ENCODE measurements around the gene SMPD3.

GRCh38 chr16:68387301-68387700 is 61.0 kb downstream of the SMPD3 start:
- TF ChIP-seq, protein P1, sequence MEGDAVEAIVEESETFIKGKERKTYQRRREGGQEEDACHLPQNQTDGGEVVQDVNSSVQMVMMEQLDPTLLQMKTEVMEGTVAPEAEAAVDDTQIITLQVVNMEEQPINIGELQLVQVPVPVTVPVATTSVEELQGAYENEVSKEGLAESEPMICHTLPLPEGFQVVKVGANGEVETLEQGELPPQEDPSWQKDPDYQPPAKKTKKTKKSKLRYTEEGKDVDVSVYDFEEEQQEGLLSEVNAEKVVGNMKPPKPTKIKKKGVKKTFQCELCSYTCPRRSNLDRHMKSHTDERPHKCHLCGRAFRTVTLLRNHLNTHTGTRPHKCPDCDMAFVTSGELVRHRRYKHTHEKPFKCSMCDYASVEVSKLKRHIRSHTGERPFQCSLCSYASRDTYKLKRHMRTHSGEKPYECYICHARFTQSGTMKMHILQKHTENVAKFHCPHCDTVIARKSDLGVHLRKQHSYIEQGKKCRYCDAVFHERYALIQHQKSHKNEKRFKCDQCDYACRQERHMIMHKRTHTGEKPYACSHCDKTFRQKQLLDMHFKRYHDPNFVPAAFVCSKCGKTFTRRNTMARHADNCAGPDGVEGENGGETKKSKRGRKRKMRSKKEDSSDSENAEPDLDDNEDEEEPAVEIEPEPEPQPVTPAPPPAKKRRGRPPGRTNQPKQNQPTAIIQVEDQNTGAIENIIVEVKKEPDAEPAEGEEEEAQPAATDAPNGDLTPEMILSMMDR (IDR thresholded peaks at IDR 0.05) = no peak
- TF ChIP-seq POLR2AphosphoS5 (IDR thresholded peaks at IDR 0.05; ENCODE audit: low read depth, low read length) (no peak), SIN3A (IDR thresholded peaks at IDR 0.05; ENCODE audit: borderline replicate concordance, insufficient read depth, low read depth, low read length) (no peak)
- TF ChIP-seq, protein P2, sequence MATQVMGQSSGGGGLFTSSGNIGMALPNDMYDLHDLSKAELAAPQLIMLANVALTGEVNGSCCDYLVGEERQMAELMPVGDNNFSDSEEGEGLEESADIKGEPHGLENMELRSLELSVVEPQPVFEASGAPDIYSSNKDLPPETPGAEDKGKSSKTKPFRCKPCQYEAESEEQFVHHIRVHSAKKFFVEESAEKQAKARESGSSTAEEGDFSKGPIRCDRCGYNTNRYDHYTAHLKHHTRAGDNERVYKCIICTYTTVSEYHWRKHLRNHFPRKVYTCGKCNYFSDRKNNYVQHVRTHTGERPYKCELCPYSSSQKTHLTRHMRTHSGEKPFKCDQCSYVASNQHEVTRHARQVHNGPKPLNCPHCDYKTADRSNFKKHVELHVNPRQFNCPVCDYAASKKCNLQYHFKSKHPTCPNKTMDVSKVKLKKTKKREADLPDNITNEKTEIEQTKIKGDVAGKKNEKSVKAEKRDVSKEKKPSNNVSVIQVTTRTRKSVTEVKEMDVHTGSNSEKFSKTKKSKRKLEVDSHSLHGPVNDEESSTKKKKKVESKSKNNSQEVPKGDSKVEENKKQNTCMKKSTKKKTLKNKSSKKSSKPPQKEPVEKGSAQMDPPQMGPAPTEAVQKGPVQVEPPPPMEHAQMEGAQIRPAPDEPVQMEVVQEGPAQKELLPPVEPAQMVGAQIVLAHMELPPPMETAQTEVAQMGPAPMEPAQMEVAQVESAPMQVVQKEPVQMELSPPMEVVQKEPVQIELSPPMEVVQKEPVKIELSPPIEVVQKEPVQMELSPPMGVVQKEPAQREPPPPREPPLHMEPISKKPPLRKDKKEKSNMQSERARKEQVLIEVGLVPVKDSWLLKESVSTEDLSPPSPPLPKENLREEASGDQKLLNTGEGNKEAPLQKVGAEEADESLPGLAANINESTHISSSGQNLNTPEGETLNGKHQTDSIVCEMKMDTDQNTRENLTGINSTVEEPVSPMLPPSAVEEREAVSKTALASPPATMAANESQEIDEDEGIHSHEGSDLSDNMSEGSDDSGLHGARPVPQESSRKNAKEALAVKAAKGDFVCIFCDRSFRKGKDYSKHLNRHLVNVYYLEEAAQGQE (IDR thresholded peaks at IDR 0.05; ENCODE audit: insufficient read depth in 1 of 2, low read depth in 2 of 2, low read length in 1 of 2) = no peak
